IMR-90 (cell line): ENCODE measurements around the gene MGAT1. TPM values are rescaled to one million over a fixed set of nuclear protein-coding genes. Genes with fewer than 3 reads are reported as not detected.

Experiments used
- ATAC-seq: fragments of 200-7000 bp; cut with Tn5 transposase; 2 replicates; pipeline ENCODE4 v1.9.1; 2020; ENCODE audit warnings: low read depth, mild to moderate bottlenecking, moderate library complexity
- BruUV-seq: library from RNA; stranded (reverse); fragments of 400-500 nt; replicated peaks from 2 replicates; lab custom pipeline; 2021; lab: Mats Ljungman, UMichigan
- CTCF ChIA-PET: fragments of 300-600 bp; formaldehyde crosslinking; extraction: SDS; loops from one replicate; lab custom pipeline; 2021; ENCODE audit warnings: antibody characterized with exemption; lab: Yijun Ruan, JAX
- POLR2A ChIA-PET: fragments of 300-600 bp; sonication (Branson Sonifier 250); formaldehyde crosslinking; loops from one replicate; lab custom pipeline; 2022; ENCODE audit warnings: antibody characterized with exemption; ENCODE audit not compliant: unreplicated experiment; lab: Charles Lee
- DNase-seq: peaks from one replicate; pipeline ENCODE4 v3.0.0; 2013
- H2AFZ ChIP-seq: replicated peaks from 2 replicates; pipeline ENCODE3; 2013; ENCODE audit warnings: low read length, mild to moderate bottlenecking; ENCODE audit not compliant: poor library complexity
- H2AK5ac ChIP-seq: 2 replicates; pipeline ENCODE4 v1.6.1; 2013; ENCODE audit warnings: low read depth, low read length, inconsistent platforms
- H2AK9ac ChIP-seq: replicated peaks from 2 replicates; pipeline ENCODE3; 2013; ENCODE audit warnings: mild to moderate bottlenecking, low read depth, low read length, moderate library complexity; ENCODE audit not compliant: poor library complexity
- H2BK120ac ChIP-seq: 2 replicates; pipeline ENCODE4 v1.6.1; 2013; ENCODE audit warnings: low read depth, low read length, inconsistent platforms
- H2BK15ac ChIP-seq: 3 replicates; pipeline ENCODE4 v1.6.1; 2013; ENCODE audit warnings: low read depth, low read length, inconsistent platforms
- H2BK20ac ChIP-seq: 2 replicates; pipeline ENCODE4 v1.6.1; 2013; ENCODE audit warnings: low read depth, mild to moderate bottlenecking, inconsistent platforms, low read length, moderate library complexity
- H2BK5ac ChIP-seq: 2 replicates; pipeline ENCODE4 v1.6.1; 2013; ENCODE audit warnings: mild to moderate bottlenecking, low read depth, low read length, inconsistent platforms; ENCODE audit not compliant: poor library complexity, severe bottlenecking
- H3K14ac ChIP-seq: replicated peaks from 2 replicates; pipeline ENCODE4 v1.6.1; 2013; ENCODE audit warnings: low read depth, low read length, inconsistent platforms
- H3K18ac ChIP-seq: 2 replicates; pipeline ENCODE4 v1.6.1; 2013; ENCODE audit warnings: low read depth, low read length, control low read depth
- H3K23ac ChIP-seq: 2 replicates; pipeline ENCODE4 v1.6.1; 2013; ENCODE audit warnings: low read depth, low read length, inconsistent platforms
- H3K27ac ChIP-seq: 2 replicates; pipeline ENCODE4 v1.5.1; 2013; ENCODE audit warnings: mild to moderate bottlenecking, control low read depth, low read length; ENCODE audit not compliant: insufficient read depth
- H3K27me3 ChIP-seq: 2 replicates; pipeline ENCODE4 v1.6.1; 2013; ENCODE audit warnings: low read length; ENCODE audit not compliant: control insufficient read depth, insufficient read depth
- H3K36me3 ChIP-seq: 2 replicates; pipeline ENCODE4 v1.6.1; 2013; ENCODE audit warnings: low read length, mixed read lengths; ENCODE audit not compliant: control insufficient read depth, insufficient read depth
- H3K4ac ChIP-seq: 2 replicates; pipeline ENCODE4 v1.6.1; 2013; ENCODE audit warnings: low read depth, low read length, inconsistent platforms
- H3K4me1 ChIP-seq: 2 replicates; pipeline ENCODE4 v1.6.1; 2013; ENCODE audit warnings: low read length, mixed read lengths; ENCODE audit not compliant: control insufficient read depth, insufficient read depth
- H3K4me2 ChIP-seq: 2 replicates; pipeline ENCODE4 v1.6.1; 2013; ENCODE audit warnings: low read depth, mild to moderate bottlenecking, control low read depth, low read length, moderate library complexity
- H3K4me3 ChIP-seq: 2 replicates; pipeline ENCODE4 v1.5.1; 2013; ENCODE audit warnings: low read depth, mild to moderate bottlenecking, control low read depth, low read length, moderate library complexity; ENCODE audit not compliant: insufficient read depth
- H3K56ac ChIP-seq: 2 replicates; pipeline ENCODE4 v1.6.1; 2013; ENCODE audit warnings: low read length, inconsistent platforms; ENCODE audit not compliant: insufficient read depth; ENCODE audit errors: extremely low read depth
- H3K79me1 ChIP-seq, 2 experiments: 2 replicates each; pipeline ENCODE4 v1.6.1; 2013; ENCODE audit warnings: low read length in 2 of 2, inconsistent platforms in 1 of 2, low read depth in 1 of 2
- H3K9ac ChIP-seq: 2 replicates; pipeline ENCODE4 v1.6.1; 2013; ENCODE audit warnings: low read depth, low read length, control low read depth
- H3K9me1 ChIP-seq: 2 replicates; pipeline ENCODE4 v1.6.1; 2013; ENCODE audit warnings: low read length, inconsistent platforms; ENCODE audit not compliant: insufficient read depth
- H3K9me3 ChIP-seq: 2 replicates; pipeline ENCODE4 v1.6.1; 2013; ENCODE audit warnings: low read length; ENCODE audit not compliant: control insufficient read depth, insufficient read depth
- H4K20me1 ChIP-seq: 2 replicates; pipeline ENCODE4 v1.6.1; 2013; ENCODE audit warnings: low read length, inconsistent platforms; ENCODE audit not compliant: insufficient read depth
- H4K5ac ChIP-seq: 2 replicates; pipeline ENCODE4 v1.6.1; 2013; ENCODE audit warnings: mild to moderate bottlenecking, low read depth, low read length, control low read depth
- H4K8ac ChIP-seq, 2 experiments: 2 replicates each; pipeline ENCODE4 v1.6.1; 2013; ENCODE audit warnings: low read depth in 2 of 2, low read length in 2 of 2, control low read depth in 1 of 2, inconsistent platforms in 1 of 2
- H4K91ac ChIP-seq: 2 replicates; pipeline ENCODE4 v1.6.1; 2013; ENCODE audit warnings: low read depth, low read length, inconsistent platforms; ENCODE audit not compliant: insufficient read depth
- BHLHE40 ChIP-seq: fragments of 150-350 bp; IDR thresholded peaks from 2 replicates; pipeline ENCODE4 v1.6.1; 2016; ENCODE audit warnings: mild to moderate bottlenecking, low read depth, low read length
- CEBPB ChIP-seq: IDR thresholded peaks from 2 replicates; pipeline ENCODE4 v1.6.1; 2012; ENCODE audit warnings: low read depth, low read length, improper control_type of control experiment
- CHD1 ChIP-seq: IDR thresholded peaks from 2 replicates; pipeline ENCODE4 v1.6.1; 2012; ENCODE audit warnings: low read depth, low read length, improper control_type of control experiment
- FOS ChIP-seq: fragments of 150-350 bp; IDR thresholded peaks from 2 replicates; pipeline ENCODE4 v1.6.1; 2016; ENCODE audit warnings: low read depth, low read length
- MAFK ChIP-seq: IDR thresholded peaks from 2 replicates; pipeline ENCODE4 v1.6.1; 2012; ENCODE audit warnings: low read depth, low read length, improper control_type of control experiment
- MAZ ChIP-seq: IDR thresholded peaks from 2 replicates; pipeline ENCODE4 v1.6.1; 2012; ENCODE audit warnings: low read depth, mild to moderate bottlenecking, low read length, improper control_type of control experiment, moderate library complexity, borderline replicate concordance
- MXI1 ChIP-seq: IDR thresholded peaks from 2 replicates; pipeline ENCODE4 v1.6.1; 2012; ENCODE audit warnings: low read depth, mild to moderate bottlenecking, low read length, moderate library complexity, borderline replicate concordance
- NFE2L2 ChIP-seq: fragments of 150-350 bp; IDR thresholded peaks from 2 replicates; pipeline ENCODE4 v1.6.1; 2016; ENCODE audit warnings: low read depth, mild to moderate bottlenecking, low read length
- POLR2A ChIP-seq: IDR thresholded peaks from 2 replicates; pipeline ENCODE4 v1.6.1; 2012; ENCODE audit warnings: mild to moderate bottlenecking, low read depth, low read length
- RAD21 ChIP-seq: IDR thresholded peaks from 2 replicates; pipeline ENCODE4 v1.6.1; 2012; ENCODE audit warnings: low read length, improper control_type of control experiment
- RCOR1 ChIP-seq: IDR thresholded peaks from 2 replicates; pipeline ENCODE4 v1.6.1; 2012; ENCODE audit warnings: mild to moderate bottlenecking, low read length, improper control_type of control experiment; ENCODE audit not compliant: insufficient replicate concordance
- RFX5 ChIP-seq: IDR thresholded peaks from 2 replicates; pipeline ENCODE4 v1.8.0; 2012; ENCODE audit warnings: low read depth, mild to moderate bottlenecking, low read length, moderate library complexity
- SMC3 ChIP-seq: fragments of 150-350 bp; IDR thresholded peaks from 2 replicates; pipeline ENCODE4 v1.6.1; 2016; ENCODE audit warnings: low read depth, mild to moderate bottlenecking, antibody characterized with exemption, low read length, moderate library complexity
- WGBS, 2 experiments: methylation state at CpG; one replicate each; pipeline versions ENCODE4 v1.1.5 to v1.1.7; 2013; ENCODE audit warnings: missing lambda C conversion rate in 2 of 2; ENCODE audit not compliant: insufficient read length in 1 of 2; ENCODE audit errors: extremely low coverage in 2 of 2; 5-methylcytosine and 5-hydroxymethylcytosine counted together
- dilution Hi-C: fragments of 300-500 bp; cut with HindIII; formaldehyde crosslinking; loops from one replicate; pipeline ENCODE4 v1.14.3; 2018; ENCODE audit warnings: low sequenced_read_pairs; ENCODE audit not compliant: unreplicated experiment
- in situ Hi-C: fragments of 300-500 bp; cut with MboI; formaldehyde crosslinking; loops from 3 replicates; pipeline ENCODE4 v1.14.3; 2019; ENCODE audit warnings: low sequenced_read_pairs, inconsistent platforms, mixed read lengths
- intact Hi-C: fragments of 100-400 bp; cut with micrococcal nuclease; formaldehyde crosslinking; loops from 2 replicates; pipeline ENCODE4 v1.10.0; 2022
- polyA plus RNA-seq, 3 experiments: library from polyadenylated mRNA; depleted of rRNA; stranded (reverse); fragments of >200 nt; gene quantifications; 2 replicates each; pipeline ENCODE4 v1.2.3, GENCODE V29; 2012; ENCODE audit warnings: low replicate concordance in 1 of 3
- total RNA-seq: library from RNA; depleted of rRNA; stranded (reverse); fragments of >200 nt; gene quantifications from 2 replicates; pipeline ENCODE4 v1.2.3, GENCODE V29; 2012
- TF ChIP-seq, protein P1 (sequence below): conservative IDR thresholded peaks from 2 replicates; pipeline ENCODE4 v1.5.1; 2012; ENCODE audit warnings: mild to moderate bottlenecking, low read depth, low read length, improper control_type of control experiment
- TF ChIP-seq, protein P2 (sequence below): fragments of 150-350 bp; IDR thresholded peaks from 2 replicates; pipeline ENCODE4 v1.6.1; 2016; ENCODE audit warnings: low read depth, mild to moderate bottlenecking, low read length, moderate library complexity, borderline replicate concordance
- TF ChIP-seq, protein P3 (sequence below): fragments of 150-350 bp; IDR thresholded peaks from 2 replicates; pipeline ENCODE4 v1.6.1; 2017; ENCODE audit warnings: mild to moderate bottlenecking, antibody characterized with exemption, low read length, low read depth

MGAT1 gene
- total and polyA plus RNA-seq, 2 of the 4 experiments (the other 2 are of a cell fraction): 56.3 to 141 TPM

DNA sequence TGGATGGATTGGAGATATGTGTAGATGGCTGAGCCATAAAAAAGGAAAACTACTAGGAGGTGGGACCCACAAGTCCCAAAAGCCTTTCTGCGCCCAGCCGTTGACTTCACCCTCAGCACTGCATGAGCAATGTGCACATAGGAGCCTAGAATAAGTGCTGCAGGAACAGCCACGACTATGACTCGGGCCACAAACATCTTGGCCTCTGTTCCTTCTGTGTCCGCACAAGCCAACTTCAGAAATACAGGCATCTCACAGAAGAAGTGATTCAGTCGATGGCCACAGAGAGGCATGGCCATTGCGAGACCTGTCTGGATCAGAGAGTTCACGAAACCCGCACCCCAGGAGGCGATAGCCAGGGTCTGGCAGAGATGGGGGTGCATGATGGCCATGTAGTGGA, 63.3 kb downstream of the MGAT1 start:
- Histone ChIP-seq H3K27ac (no peak overlapping the region), H3K9me1 (no peaks in the 10 kb centered on the region), H3K27me3 (no peaks in the 10 kb centered on the region), H3K18ac (no peak overlapping the region), H3K4me3 (no peak overlapping the region), H3K4ac (no peak overlapping the region), H4K20me1 (no peaks in the 10 kb centered on the region), H2BK15ac (no peak overlapping the region), H3K9ac (no peak overlapping the region), H4K5ac (no peak overlapping the region), H2AK5ac (no peak overlapping the region), H4K8ac (no peak overlapping the region), H3K56ac (no peak overlapping the region), H2BK5ac (no peak overlapping the region), H3K4me1 (no peaks in the 10 kb centered on the region), H2AK9ac (no peak overlapping the region), H4K91ac (no peak overlapping the region), H2BK20ac (no peak overlapping the region), H3K36me3 (no peaks in the 10 kb centered on the region), H3K23ac (no peak overlapping the region), H3K9me3 (no peaks in the 10 kb centered on the region; the same call in 1 of the 2 replicates), H2BK120ac (no peak overlapping the region), H3K4me2 (no peak overlapping the region), H3K79me1 (no peaks in the 10 kb centered on the region), H3K14ac (no peak overlapping the region), H2AFZ (no peak overlapping the region)
- POLR2A ChIA-PET: no interaction called here
- TF ChIP-seq MXI1 (no peak), MAZ (no peak), CEBPB (no peak), CHD1 (no peak), SMC3 (no peak), POLR2A (no peak), BHLHE40 (no peak), MAFK (no peak), RCOR1 (no peak), FOS (no peak), RFX5 (no peak), RAD21 (no peak), NFE2L2 (no peak)
- TF ChIP-seq, protein P1, sequence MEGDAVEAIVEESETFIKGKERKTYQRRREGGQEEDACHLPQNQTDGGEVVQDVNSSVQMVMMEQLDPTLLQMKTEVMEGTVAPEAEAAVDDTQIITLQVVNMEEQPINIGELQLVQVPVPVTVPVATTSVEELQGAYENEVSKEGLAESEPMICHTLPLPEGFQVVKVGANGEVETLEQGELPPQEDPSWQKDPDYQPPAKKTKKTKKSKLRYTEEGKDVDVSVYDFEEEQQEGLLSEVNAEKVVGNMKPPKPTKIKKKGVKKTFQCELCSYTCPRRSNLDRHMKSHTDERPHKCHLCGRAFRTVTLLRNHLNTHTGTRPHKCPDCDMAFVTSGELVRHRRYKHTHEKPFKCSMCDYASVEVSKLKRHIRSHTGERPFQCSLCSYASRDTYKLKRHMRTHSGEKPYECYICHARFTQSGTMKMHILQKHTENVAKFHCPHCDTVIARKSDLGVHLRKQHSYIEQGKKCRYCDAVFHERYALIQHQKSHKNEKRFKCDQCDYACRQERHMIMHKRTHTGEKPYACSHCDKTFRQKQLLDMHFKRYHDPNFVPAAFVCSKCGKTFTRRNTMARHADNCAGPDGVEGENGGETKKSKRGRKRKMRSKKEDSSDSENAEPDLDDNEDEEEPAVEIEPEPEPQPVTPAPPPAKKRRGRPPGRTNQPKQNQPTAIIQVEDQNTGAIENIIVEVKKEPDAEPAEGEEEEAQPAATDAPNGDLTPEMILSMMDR: no peak
- TF ChIP-seq, protein P2, sequence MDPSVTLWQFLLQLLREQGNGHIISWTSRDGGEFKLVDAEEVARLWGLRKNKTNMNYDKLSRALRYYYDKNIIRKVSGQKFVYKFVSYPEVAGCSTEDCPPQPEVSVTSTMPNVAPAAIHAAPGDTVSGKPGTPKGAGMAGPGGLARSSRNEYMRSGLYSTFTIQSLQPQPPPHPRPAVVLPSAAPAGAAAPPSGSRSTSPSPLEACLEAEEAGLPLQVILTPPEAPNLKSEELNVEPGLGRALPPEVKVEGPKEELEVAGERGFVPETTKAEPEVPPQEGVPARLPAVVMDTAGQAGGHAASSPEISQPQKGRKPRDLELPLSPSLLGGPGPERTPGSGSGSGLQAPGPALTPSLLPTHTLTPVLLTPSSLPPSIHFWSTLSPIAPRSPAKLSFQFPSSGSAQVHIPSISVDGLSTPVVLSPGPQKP: no peak
- TF ChIP-seq, protein P3, sequence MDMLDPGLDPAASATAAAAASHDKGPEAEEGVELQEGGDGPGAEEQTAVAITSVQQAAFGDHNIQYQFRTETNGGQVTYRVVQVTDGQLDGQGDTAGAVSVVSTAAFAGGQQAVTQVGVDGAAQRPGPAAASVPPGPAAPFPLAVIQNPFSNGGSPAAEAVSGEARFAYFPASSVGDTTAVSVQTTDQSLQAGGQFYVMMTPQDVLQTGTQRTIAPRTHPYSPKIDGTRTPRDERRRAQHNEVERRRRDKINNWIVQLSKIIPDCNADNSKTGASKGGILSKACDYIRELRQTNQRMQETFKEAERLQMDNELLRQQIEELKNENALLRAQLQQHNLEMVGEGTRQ: no peak
- 100% methylated on average over 1 of the region's 10 CpGs; no CpG with 5 or more reads in 1 of the 2 experiments for WGBS, 2 experiments
- intact Hi-C loops (no loop called here), dilution Hi-C loops (no loop called here), in situ Hi-C loops (no loop called here)
- CTCF ChIA-PET: no interaction called here
- ATAC-seq (no peak), DNase-seq (no peak)
- no TSS peak for BruUV-seq
